ENCODE data around the gene EYS.

DNA sequence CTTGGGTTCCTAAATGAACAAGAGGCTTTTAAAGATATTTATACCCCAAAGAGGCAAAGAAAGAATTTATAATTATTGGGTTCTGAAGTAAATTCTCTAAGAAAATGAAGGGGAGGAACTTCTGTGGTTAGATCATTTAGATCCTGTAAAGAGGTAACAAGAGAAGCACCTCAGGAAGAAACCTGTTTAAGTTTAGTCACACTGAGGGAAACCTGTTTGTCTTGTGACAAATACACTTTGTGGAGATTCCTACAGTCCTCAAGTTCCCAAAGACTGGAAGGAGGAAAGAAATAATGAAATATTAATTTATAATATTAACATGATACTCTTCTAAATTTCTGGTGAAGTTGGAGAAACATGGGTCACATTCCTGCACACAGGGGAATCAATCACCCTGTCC lies 647.5 kb downstream of the EYS start:
- TF ChIP-seq, protein P1, sequence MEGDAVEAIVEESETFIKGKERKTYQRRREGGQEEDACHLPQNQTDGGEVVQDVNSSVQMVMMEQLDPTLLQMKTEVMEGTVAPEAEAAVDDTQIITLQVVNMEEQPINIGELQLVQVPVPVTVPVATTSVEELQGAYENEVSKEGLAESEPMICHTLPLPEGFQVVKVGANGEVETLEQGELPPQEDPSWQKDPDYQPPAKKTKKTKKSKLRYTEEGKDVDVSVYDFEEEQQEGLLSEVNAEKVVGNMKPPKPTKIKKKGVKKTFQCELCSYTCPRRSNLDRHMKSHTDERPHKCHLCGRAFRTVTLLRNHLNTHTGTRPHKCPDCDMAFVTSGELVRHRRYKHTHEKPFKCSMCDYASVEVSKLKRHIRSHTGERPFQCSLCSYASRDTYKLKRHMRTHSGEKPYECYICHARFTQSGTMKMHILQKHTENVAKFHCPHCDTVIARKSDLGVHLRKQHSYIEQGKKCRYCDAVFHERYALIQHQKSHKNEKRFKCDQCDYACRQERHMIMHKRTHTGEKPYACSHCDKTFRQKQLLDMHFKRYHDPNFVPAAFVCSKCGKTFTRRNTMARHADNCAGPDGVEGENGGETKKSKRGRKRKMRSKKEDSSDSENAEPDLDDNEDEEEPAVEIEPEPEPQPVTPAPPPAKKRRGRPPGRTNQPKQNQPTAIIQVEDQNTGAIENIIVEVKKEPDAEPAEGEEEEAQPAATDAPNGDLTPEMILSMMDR (IDR thresholded peaks at IDR 0.05) = no peak
- no peak for TF ChIP-seq EP300 (IDR thresholded peaks at IDR 0.05)
